ENCODE results near the gene PTPRS.
"Not testable (repeated sequence)": the region's sequence is repeated elsewhere in the genome, so short reads cannot be mapped to it uniquely, and the experiment has no call there.

The PTPRS gene

DNA sequence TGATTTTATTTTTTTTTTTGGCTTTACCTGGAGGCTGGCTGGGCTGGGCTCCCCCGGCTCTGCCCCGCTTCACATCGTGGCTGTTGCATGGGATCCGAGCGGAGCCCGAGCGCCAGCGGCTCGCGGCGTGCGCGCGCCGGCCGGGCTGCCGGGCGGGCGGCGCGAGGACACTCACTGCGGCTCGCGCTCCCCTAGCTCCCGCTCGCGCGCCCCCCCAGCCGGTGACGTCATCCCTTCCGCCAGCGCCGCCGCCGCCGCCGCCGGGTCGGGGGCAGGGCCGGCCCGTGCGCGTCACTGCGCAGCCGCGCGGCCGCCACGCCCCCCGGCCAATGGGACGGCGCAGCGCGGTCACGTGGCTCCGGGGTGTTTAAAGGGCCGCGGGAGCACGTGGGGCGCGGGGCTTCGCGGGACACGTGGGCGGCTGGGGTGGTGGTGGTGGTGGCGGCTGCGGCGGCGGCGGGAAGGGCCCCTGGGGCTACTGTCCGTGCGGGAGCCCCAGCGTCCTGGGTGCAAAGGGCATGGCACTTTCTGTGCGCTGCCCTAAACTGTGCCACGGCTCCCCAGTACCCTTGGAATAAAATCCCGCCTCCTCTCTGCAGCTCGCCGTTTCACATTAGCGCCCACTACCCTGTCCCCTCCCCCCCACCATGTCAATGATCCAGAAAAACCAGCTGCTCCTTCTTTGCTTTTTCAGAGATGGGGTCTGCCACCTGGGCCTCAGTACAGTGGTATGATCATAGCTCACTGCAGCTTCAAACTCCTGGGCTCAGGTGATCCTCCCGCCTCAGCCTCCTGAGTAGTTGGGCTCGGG lies at the start of gene PTPRS:
Gene PTPRS, minus strand, starts transcription at position 176 of the 811 bp plus-strand sequence. CDS start 54,672 bp downstream, outside the sequence.
- peak; percentile 37 to 54 for DNase-seq (ENCODE audit: low read depth in 2 of 2)

DNA sequence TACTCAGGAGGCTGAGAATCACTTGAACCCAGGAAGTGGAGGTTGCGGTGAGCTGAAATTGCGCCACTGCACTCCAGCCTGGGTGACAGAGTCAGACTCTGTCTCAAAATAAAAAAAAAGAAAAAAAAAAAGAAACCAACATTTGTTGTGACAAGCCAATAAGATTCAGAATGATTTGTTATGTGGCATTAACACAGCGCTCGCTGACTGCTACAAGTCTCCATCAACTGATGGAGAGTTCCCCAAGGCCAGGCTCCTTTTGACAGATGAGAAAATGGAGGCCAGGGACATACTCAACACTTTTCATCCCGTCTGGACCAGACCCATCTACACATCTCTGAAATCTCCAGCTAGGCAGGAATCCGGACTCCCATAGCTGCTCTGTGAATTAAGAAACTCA lies 48.7 kb upstream of the PTPRS start:
- no peak for DNase-seq (ENCODE audit: low read depth in 2 of 2)

- DNase-seq (ENCODE audit: low read depth in 2 of 2), result no peak
These were observed 46.9 kb upstream of the PTPRS start for GRCh38 chr19:5387472-5387871.

DNA sequence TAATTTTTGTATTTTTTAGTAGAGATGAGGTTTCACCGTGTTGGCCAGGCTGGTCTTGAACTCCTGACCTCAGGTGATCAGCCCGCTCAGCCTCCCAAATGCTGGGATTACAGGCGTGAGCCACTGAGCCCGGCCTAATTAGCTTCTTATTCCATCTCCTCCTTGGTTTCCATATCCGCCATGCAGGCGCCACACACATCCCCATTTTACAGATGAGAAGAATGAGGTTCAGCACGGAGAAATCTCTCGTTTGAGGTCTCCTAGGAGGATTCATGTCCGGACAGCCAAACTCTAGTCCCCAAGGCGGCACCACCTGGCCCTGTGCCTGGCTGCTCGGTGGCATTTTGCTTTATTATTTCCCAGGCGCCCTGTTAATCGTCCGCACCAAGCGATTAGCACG lies 46.2 kb upstream of the PTPRS start:
- no peak for DNase-seq (ENCODE audit: low read depth in 2 of 2)

- DNase-seq (ENCODE audit: low read depth in 2 of 2), result not testable (repeated sequence)
These were observed 40.6 kb upstream of the PTPRS start for GRCh38 chr19:5381197-5381596.

DNA sequence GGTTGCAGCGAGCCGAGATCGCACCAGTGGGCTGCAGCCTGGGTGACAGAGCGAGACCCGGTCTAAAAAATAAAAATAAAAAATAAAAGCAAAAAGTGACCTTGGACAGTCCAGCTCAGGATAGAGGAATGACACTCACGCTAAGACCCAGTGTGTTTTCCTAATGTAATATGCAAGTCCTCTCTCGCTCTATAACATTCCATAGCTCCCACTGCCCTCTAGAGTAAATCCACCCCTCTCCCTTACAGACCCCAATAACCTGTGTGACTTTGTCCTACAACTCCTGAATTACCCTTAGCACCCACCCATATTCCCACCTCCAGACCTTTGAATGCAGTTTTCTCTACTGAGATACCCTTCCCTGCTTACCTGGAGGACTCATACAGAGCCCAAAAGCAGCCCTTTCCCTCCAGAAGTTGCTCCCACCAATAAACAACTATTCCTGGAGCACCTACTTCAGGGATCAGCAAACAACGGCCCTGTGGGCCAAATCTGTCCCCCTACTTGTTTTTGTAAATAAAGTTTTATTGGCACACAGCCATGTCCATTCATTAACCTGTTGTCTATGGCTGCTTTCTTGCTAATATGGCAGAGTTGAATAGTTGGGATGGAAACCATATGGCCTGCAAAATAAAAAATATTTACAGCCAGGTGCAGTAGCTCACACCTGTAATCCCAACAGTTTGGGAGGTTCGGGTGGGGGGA lies 39.8 kb upstream of the PTPRS start:
- no peak for DNase-seq (ENCODE audit: low read depth in 2 of 2)

DNA sequence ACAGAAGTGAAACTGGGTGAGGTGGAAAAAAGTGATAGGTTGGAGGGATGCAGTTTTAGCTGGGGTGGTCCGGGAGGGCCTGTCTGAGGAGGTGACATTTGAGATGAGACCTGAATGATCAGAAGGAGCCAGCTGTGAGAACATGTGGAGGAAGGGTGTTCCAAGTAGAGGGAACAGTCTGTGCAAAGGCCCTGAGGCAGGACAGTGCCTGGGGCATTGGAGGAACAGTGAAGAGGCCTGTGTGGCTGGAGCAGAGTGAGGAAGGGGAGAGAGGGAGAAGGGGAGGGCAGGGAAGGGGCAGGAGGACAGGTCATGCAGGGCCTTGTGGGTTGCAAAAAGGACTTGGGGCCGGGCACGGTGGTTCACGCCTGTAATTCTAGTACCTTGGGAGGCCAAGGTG lies 36.3 kb upstream of the PTPRS start:
- no peak for DNase-seq (ENCODE audit: low read depth in 2 of 2)

GRCh38 chr19:5372572-5373200 lies 32.1 kb upstream of the PTPRS start:
- no peak for DNase-seq (ENCODE audit: low read depth in 2 of 2)

GRCh38 chr19:5369962-5370367 lies 29.4 kb upstream of the PTPRS start:
- peak in 1 of 2 donors; percentile 3 for DNase-seq (ENCODE audit: low read depth in 2 of 2)

GRCh38 chr19:5369304-5369703 lies 28.7 kb upstream of the PTPRS start:
- no peak for DNase-seq (ENCODE audit: low read depth in 2 of 2)

DNA sequence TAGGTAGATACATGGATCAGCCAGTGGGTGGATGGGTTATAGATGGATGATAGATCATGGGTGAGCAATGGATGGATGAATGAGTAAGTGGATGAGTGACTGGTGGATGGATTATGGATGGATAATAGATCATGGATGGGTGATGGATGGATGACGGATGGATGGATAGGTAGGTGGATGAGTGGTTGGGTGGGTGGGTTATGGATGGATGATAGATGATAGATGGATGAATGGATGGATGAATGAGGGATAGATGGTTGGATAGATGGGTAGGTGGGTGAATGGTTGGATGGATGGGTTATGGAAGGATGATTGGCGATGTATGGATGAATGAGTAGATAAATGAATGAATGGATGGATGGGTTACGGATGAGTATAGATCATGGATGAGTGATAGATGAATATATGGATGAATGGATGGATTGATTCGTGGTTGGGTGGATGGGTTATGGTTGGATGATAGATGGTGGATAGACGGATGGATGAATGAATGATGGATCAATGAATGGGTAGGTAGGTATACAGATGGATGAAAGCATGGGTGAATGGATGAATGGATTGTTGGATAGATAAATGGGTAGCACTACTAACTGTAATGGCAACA lies 27.0 kb upstream of the PTPRS start:
- no peak for DNase-seq (ENCODE audit: low read depth in 2 of 2)

- no peak for DNase-seq (ENCODE audit: low read depth in 2 of 2)
These were observed 25.3 kb upstream of the PTPRS start for GRCh38 chr19:5365905-5366304.

DNA sequence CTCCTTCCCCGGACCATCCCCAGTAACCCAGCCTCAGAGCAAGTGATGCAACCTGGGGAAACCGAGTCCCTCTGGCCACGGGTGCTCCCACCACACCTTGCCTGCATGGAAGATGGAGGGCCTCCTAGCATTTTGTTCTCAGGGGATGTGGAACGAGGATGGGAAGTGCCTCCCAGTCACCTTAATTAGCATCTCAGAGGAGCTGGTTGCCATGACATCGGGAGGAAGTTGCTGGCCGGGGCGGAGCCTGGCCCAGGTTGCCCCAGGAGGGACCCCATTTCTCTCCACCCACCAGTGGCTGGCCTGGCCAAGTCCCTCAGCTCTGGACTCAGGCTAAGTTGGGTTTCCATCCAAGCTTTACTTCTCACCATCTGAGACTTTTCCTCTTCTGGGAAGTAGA lies 24.1 kb upstream of the PTPRS start:
- DNase-seq (ENCODE audit: low read depth in 2 of 2), result no peak

DNA sequence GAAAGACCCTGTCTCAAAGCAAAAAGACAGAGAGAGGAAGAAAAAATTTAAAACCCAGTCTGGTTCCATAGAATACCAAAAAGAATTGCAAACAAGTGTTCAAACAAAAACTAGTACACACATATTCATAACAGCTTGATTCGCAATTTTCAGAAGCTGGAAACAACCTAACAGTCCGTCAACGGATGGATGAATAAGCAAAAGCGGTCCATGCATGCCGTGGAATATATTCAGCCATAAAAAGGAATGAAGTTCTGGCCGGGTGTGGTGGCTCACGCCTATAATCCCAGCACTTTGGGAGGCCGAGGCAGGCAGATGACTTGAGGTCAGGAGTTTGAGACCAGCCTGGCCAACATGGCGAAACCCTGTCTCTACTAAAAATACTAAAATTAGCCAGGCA lies 21.2 kb upstream of the PTPRS start:
- DNase-seq (ENCODE audit: low read depth in 2 of 2), result not testable (repeated sequence)

- DNase-seq (ENCODE audit: low read depth in 2 of 2), result no peak
These were observed 20.8 kb upstream of the PTPRS start for GRCh38 chr19:5361407-5361806.

- DNase-seq (ENCODE audit: low read depth in 2 of 2), result no peak
These were observed 19.6 kb upstream of the PTPRS start for GRCh38 chr19:5360003-5360780.

- no peak for DNase-seq (ENCODE audit: low read depth in 2 of 2)
These were observed 17.7 kb upstream of the PTPRS start for GRCh38 chr19:5358173-5358800.

GRCh38 chr19:5357584-5357983 lies 17.0 kb upstream of the PTPRS start:
- DNase-seq (ENCODE audit: low read depth in 2 of 2), result no peak

GRCh38 chr19:5356918-5357317 lies 16.3 kb upstream of the PTPRS start:
- no peak for DNase-seq (ENCODE audit: low read depth in 2 of 2)

DNA sequence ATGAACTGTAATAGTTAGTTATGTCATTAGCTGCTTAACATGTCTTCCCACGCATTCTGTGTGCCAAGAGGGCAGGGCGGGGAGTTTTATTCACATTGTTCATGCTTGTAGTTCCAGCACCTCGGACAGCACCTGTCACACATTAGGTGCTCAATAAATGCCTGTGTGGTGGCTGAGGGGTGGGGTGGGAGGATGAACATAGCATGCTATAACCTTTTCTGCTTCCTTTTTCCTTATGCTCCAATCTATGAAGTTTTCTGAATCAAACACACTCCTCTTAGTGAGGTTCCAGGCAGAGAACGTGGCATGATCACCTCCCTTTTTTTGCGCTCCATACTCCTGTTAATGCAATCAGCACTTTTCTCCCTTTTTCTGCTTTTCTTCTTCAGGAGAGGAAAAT lies 15.8 kb upstream of the PTPRS start:
- no peak for DNase-seq (ENCODE audit: low read depth in 2 of 2)

DNA sequence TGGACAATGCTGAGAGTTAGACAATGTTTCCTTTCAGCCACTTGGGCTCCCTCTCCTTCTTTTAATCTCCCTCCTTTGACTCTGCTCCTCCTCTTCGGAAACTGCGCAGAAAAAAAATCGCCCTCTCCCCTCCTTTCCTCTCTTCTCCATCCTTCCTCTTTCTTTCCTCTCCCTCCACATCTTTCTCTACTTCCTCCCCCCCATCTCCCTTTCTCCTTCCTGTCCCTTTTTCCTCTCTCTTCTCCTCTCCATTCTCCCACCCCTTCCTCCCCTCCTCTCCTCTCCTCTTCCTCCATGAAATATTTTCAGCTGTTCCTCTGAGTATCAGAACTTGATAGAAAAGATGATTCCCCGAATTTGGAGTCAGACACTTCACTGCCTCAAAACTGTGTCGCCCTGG lies 15.1 kb upstream of the PTPRS start:
- DNase-seq (ENCODE audit: low read depth in 2 of 2), result no peak
